DOHH2 (cell line): ENCODE results near the gene CAB39.

Experiments used
- CTCF ChIP-seq: fragments of 200-600 bp; sonication (generic); IDR thresholded peaks from one replicate; pipeline ENCODE4 v1.5.1; 2014; ENCODE audit warnings: antibody characterized with exemption, mild to moderate bottlenecking, low read depth, low read length; ENCODE audit not compliant: poor library complexity, severe bottlenecking
- EZH2phosphoT487 ChIP-seq: fragments of 200-600 bp; sonication (generic); IDR thresholded peaks from 2 replicates; pipeline ENCODE4 v1.6.1; 2017; ENCODE audit warnings: borderline replicate concordance, mild to moderate bottlenecking, antibody characterized with exemption, low read length, moderate library complexity, mixed read lengths

GRCh38 chr2:230809677-230810251, 97.1 kb downstream of the CAB39 start:
- TF ChIP-seq CTCF, result peak; percentile 25
- no peak for TF ChIP-seq EZH2phosphoT487
